GM21786 (cell line): Measurements from ENCODE around the gene PRKCD.

Source experiments
- ATAC-seq: cut with Tn5 transposase; IDR thresholded peaks from one replicate; pipeline ENCODE4 v1.9.1; 2021; ENCODE audit not compliant: unreplicated experiment

Gene PRKCD

GRCh38 chr3:53160660-53161449 lies at the start of gene PRKCD:
PRKCD (plus strand) TSS chr3:53161209; CDS start chr3:53178423, 17,214 bp downstream.
- peak; percentile 36 for ATAC-seq

- no peak for ATAC-seq
Observed at GRCh38 chr3:53111822-53112221, 49.2 kb upstream of the PRKCD start.

GRCh38 chr3:53113293-53114010 lies 47.6 kb upstream of the PRKCD start:
- ATAC-seq, result no peak

- ATAC-seq, result peak; percentile 75
Observed at GRCh38 chr3:53114011-53114400, 47.0 kb upstream of the PRKCD start.

GRCh38 chr3:53114412-53115074 lies 46.5 kb upstream of the PRKCD start:
- no peak for ATAC-seq

- ATAC-seq, result no peak
Observed at GRCh38 chr3:53116956-53117355, 44.1 kb upstream of the PRKCD start.

GRCh38 chr3:53120336-53120735 lies 40.7 kb upstream of the PRKCD start:
- no peak for ATAC-seq

GRCh38 chr3:53122255-53122932 lies 38.6 kb upstream of the PRKCD start:
- no peak for ATAC-seq

- no peak for ATAC-seq
Observed at GRCh38 chr3:53122933-53123305, 38.1 kb upstream of the PRKCD start.

GRCh38 chr3:53123510-53123909 lies 37.5 kb upstream of the PRKCD start:
- ATAC-seq, result no peak

GRCh38 chr3:53123953-53124352 lies 37.1 kb upstream of the PRKCD start:
- ATAC-seq, result no peak

- ATAC-seq, result no peak
Observed at GRCh38 chr3:53126601-53127000, 34.4 kb upstream of the PRKCD start.

- no peak for ATAC-seq
Observed at GRCh38 chr3:53129344-53129743, 31.7 kb upstream of the PRKCD start.

- ATAC-seq, result peak; percentile 74
Observed at GRCh38 chr3:53130179-53131061, 30.6 kb upstream of the PRKCD start, which contains the start of gene RFT1. RFT1 (minus strand) TSS chr3:53130435; CDS start chr3:53130400, 35 bp downstream.

GRCh38 chr3:53131096-53131495 lies 29.9 kb upstream of the PRKCD start:
- no peak for ATAC-seq

- no peak for ATAC-seq
Observed at GRCh38 chr3:53132347-53132746, 28.7 kb upstream of the PRKCD start.

GRCh38 chr3:53134631-53135232 lies 26.3 kb upstream of the PRKCD start:
- ATAC-seq, result peak; percentile 56

GRCh38 chr3:53137221-53137620 lies 23.8 kb upstream of the PRKCD start:
- no peak for ATAC-seq

- ATAC-seq, result no peak
Observed at GRCh38 chr3:53137835-53138446, 23.1 kb upstream of the PRKCD start.
